GM12864 (cell line): Measurements from ENCODE around the gene GGTLC2.

ENCODE experiments used
- DNase-seq: peaks from one replicate; pipeline ENCODE4 v3.0.0-alpha.2; 2011; ENCODE audit warnings: low read depth
- H3K4me3 ChIP-seq: 2 replicates; pipeline ENCODE4 v1.5.1; 2011; ENCODE audit warnings: mild to moderate bottlenecking, low read depth, low read length, control low read depth
- TF ChIP-seq, protein P1 (sequence below): IDR thresholded peaks from 2 replicates; pipeline ENCODE4 v1.5.1; 2011; ENCODE audit warnings: low read depth, mild to moderate bottlenecking, moderate library complexity, low read length, control low read depth, inconsistent platforms; ENCODE audit errors: missing control alignments

The GGTLC2 gene

GRCh38 chr22:22666307-22667091, 22.1 kb downstream of the GGTLC2 start:
- no peak for DNase-seq
- H3K4me3 ChIP-seq: no peak overlapping the region
- TF ChIP-seq, protein P1, sequence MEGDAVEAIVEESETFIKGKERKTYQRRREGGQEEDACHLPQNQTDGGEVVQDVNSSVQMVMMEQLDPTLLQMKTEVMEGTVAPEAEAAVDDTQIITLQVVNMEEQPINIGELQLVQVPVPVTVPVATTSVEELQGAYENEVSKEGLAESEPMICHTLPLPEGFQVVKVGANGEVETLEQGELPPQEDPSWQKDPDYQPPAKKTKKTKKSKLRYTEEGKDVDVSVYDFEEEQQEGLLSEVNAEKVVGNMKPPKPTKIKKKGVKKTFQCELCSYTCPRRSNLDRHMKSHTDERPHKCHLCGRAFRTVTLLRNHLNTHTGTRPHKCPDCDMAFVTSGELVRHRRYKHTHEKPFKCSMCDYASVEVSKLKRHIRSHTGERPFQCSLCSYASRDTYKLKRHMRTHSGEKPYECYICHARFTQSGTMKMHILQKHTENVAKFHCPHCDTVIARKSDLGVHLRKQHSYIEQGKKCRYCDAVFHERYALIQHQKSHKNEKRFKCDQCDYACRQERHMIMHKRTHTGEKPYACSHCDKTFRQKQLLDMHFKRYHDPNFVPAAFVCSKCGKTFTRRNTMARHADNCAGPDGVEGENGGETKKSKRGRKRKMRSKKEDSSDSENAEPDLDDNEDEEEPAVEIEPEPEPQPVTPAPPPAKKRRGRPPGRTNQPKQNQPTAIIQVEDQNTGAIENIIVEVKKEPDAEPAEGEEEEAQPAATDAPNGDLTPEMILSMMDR: peak; percentile 85

- H3K4me3 ChIP-seq: no peak overlapping the region
- TF ChIP-seq, protein P1: no peak
- DNase-seq: no peak
Measured at GRCh38 chr22:22667966-22668880, 23.8 kb downstream of the GGTLC2 start.

DNA sequence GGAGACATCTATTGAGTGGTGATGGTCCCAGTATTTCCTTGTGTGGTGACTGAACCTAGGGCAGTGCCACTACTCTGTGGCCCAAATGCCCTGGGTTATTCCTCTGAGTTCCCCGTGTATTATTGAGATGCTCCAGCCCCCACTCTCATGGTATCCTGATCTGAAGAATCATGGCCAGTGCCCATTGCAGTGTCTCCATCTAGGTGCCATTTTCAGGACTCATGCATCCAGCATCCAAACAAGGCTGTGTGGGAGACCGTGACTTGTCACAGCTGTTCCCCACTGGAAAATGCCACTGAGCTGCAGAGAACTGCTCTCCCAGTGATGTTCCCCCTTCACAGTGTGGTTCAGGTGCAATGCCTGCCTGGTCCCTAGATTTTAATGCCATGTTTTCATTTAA, 24.7 kb downstream of the GGTLC2 start:
- TF ChIP-seq, protein P1: no peak
- no peak for DNase-seq
- no peak overlapping the region for H3K4me3 ChIP-seq

GRCh38 chr22:22670076-22670795, 25.8 kb downstream of the GGTLC2 start:
- DNase-seq: no peak
- TF ChIP-seq, protein P1: no peak
- H3K4me3 ChIP-seq: no peak overlapping the region

DNA sequence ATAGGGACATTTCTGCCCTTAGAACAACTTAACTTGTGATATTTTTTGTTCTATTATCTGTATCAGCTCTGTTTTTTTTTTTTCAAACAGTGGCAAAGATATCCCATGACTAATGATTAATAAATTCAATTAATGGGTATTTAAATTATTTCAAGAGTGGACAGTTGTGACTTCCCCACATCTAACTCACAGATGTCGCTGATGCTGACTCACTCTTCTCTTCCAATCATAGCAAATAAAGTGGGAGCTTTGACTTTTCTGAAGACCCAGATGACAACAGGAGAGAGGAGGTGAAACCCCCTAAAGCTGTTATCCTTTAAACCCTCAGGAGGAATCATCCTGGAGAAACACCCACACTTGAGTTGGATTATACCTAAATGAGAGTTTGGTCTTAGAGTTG, 27.1 kb downstream of the GGTLC2 start:
- TF ChIP-seq, protein P1: no peak
- no peak for DNase-seq
- H3K4me3 ChIP-seq: no peak overlapping the region

- no peak overlapping the region for H3K4me3 ChIP-seq
- TF ChIP-seq, protein P1: no peak
- DNase-seq: no peak
Measured at GRCh38 chr22:22673099-22673498, 28.7 kb downstream of the GGTLC2 start.
